ENCODE results near the gene IL6.

GRCh38 chr7:22730066-22730710 is 3.2 kb downstream of the IL6 start:
- TF ChIP-seq POLR2AphosphoS5 (IDR thresholded peaks at IDR 0.05; ENCODE audit: low read depth, low read length) (no peak), TAF1 (IDR thresholded peaks at IDR 0.05; ENCODE audit: borderline replicate concordance, low read depth, low read length) (no peak)
